MM.1S (cell line): ENCODE results near the gene ITPR1.

Source experiments
- DNase-seq: peaks from one replicate; pipeline ENCODE4 v3.0.0-alpha.2; 2015
- H2AFZ ChIP-seq: fragments of 300-600 bp; sonication (generic); 2 replicates; pipeline ENCODE4 v1.6.0; 2016; ENCODE audit warnings: antibody characterized with exemption, low read length
- H3F3A ChIP-seq: fragments of 300-600 bp; sonication (generic); 2 replicates; pipeline ENCODE4 v1.6.1; 2016; ENCODE audit warnings: mild to moderate bottlenecking, antibody characterized with exemption, low read length, moderate library complexity, mixed read lengths; ENCODE audit not compliant: insufficient read depth
- H3K27ac ChIP-seq: fragments of 300-600 bp; sonication (generic); 2 replicates; pipeline ENCODE4 v1.5.1; 2016; ENCODE audit warnings: mild to moderate bottlenecking, low read length
- H3K27me3 ChIP-seq: fragments of 300-600 bp; sonication (generic); replicated peaks from 2 replicates; pipeline ENCODE4 v1.6.0; 2016; ENCODE audit warnings: low read length; ENCODE audit not compliant: insufficient read depth
- H3K36me3 ChIP-seq: fragments of 300-600 bp; sonication (generic); replicated peaks from 2 replicates; pipeline ENCODE4 v1.6.1; 2016; ENCODE audit warnings: mild to moderate bottlenecking, low read length, mixed read lengths; ENCODE audit not compliant: insufficient read depth
- H3K4me1 ChIP-seq: fragments of 300-600 bp; sonication (generic); 2 replicates; pipeline ENCODE4 v1.6.1; 2016; ENCODE audit warnings: low read length, mixed read lengths
- H3K4me2 ChIP-seq: fragments of 300-600 bp; sonication (generic); 2 replicates; pipeline ENCODE4 v1.6.0; 2016; ENCODE audit warnings: low read depth, low read length
- H3K4me3 ChIP-seq: fragments of 300-600 bp; sonication (generic); 2 replicates; pipeline ENCODE4 v1.5.1; 2016; ENCODE audit warnings: low read length, mixed read lengths
- H3K79me2 ChIP-seq: fragments of 300-600 bp; sonication (generic); 2 replicates; pipeline ENCODE4 v1.6.1; 2016; ENCODE audit warnings: mixed run types, low read length, mixed read lengths
- H3K9ac ChIP-seq: fragments of 300-600 bp; sonication (generic); 2 replicates; pipeline ENCODE4 v1.6.1; 2016; ENCODE audit warnings: low read length, mixed read lengths
- H3K9me2 ChIP-seq: fragments of 300-600 bp; sonication (generic); replicated peaks from 2 replicates; pipeline ENCODE4 v1.6.1; 2016; ENCODE audit warnings: mild to moderate bottlenecking, low read length, mixed read lengths; ENCODE audit not compliant: insufficient read depth
- H3K9me3 ChIP-seq: fragments of 300-600 bp; sonication (generic); replicated peaks from 2 replicates; pipeline ENCODE4 v1.6.1; 2016; ENCODE audit warnings: mild to moderate bottlenecking, low read length, mixed read lengths; ENCODE audit not compliant: insufficient read depth
- H4K20me1 ChIP-seq: fragments of 300-600 bp; sonication (generic); 2 replicates; pipeline ENCODE4 v1.6.1; 2016; ENCODE audit warnings: mild to moderate bottlenecking, low read length, moderate library complexity, mixed read lengths; ENCODE audit not compliant: insufficient read depth
- CTCF ChIP-seq: fragments of 300-600 bp; sonication (generic); IDR thresholded peaks from 2 replicates; pipeline ENCODE4 v1.5.1; 2016; ENCODE audit warnings: antibody characterized with exemption, low read length, mixed read lengths
- EZH2 ChIP-seq: fragments of 300-600 bp; sonication (generic); optimal IDR thresholded peaks from 2 replicates; pipeline ENCODE3; 2017; ENCODE audit warnings: low read depth, mild to moderate bottlenecking, antibody characterized with exemption, low read length, mixed read lengths
- EZH2phosphoT487 ChIP-seq: fragments of 300-600 bp; sonication (generic); IDR thresholded peaks from 2 replicates; pipeline ENCODE4 v1.6.1; 2018; ENCODE audit warnings: antibody characterized with exemption, low read length

ITPR1 gene

GRCh38 chr3:4818986-4819693, 326.0 kb downstream of the ITPR1 start:
- Histone ChIP-seq H3K9me2 (no peaks in the 10 kb centered on the region), H3K4me2 (no peak overlapping the region), H3K4me1 (no peaks in the 10 kb centered on the region), H3K27ac (no peak overlapping the region), H3K4me3 (no peak overlapping the region), H4K20me1 (no peaks in the 10 kb centered on the region), H2AFZ (no peak overlapping the region), H3K9me3 (no peaks in the 10 kb centered on the region), H3K79me2 (no peaks in the 10 kb centered on the region), H3K9ac (no peak overlapping the region), H3K27me3 (no peaks in the 10 kb centered on the region), H3F3A (no peaks in the 10 kb centered on the region), H3K36me3 (no peaks in the 10 kb centered on the region)
- no peak for TF ChIP-seq EZH2
- no peak for TF ChIP-seq EZH2phosphoT487
- no peak for TF ChIP-seq CTCF
- DNase-seq: no peak

- no peak for DNase-seq
- TF ChIP-seq EZH2phosphoT487: no peak
- TF ChIP-seq CTCF: no peak
- TF ChIP-seq EZH2: no peak
- H3K4me1 ChIP-seq: no peaks in the 10 kb centered on the region
- H4K20me1 ChIP-seq: no peaks in the 10 kb centered on the region
- no peaks in the 10 kb centered on the region for H3F3A ChIP-seq
- no peak overlapping the region for H3K27ac ChIP-seq
- H2AFZ ChIP-seq: no peak overlapping the region
- H3K9me3 ChIP-seq: no peaks in the 10 kb centered on the region
- H3K4me3 ChIP-seq: no peak overlapping the region
- H3K79me2 ChIP-seq: no peaks in the 10 kb centered on the region
- H3K27me3 ChIP-seq: no peaks in the 10 kb centered on the region
- no peak overlapping the region for H3K9ac ChIP-seq
- no peaks in the 10 kb centered on the region for H3K36me3 ChIP-seq
- H3K4me2 ChIP-seq: no peak overlapping the region
- H3K9me2 ChIP-seq: no peaks in the 10 kb centered on the region
Measured at GRCh38 chr3:4819746-4820145, 326.6 kb downstream of the ITPR1 start.

GRCh38 chr3:4820296-4821121, 327.4 kb downstream of the ITPR1 start:
- Histone ChIP-seq H3K27me3 (no peaks in the 10 kb centered on the region), H3K27ac (no peak overlapping the region), H3K9ac (no peak overlapping the region), H3K79me2 (no peaks in the 10 kb centered on the region), H4K20me1 (no peaks in the 10 kb centered on the region), H3K4me3 (no peak overlapping the region), H3F3A (no peaks in the 10 kb centered on the region), H2AFZ (no peak overlapping the region), H3K9me3 (no peaks in the 10 kb centered on the region), H3K4me1 (no peaks in the 10 kb centered on the region), H3K4me2 (no peak overlapping the region), H3K36me3 (no peaks in the 10 kb centered on the region), H3K9me2 (no peaks in the 10 kb centered on the region)
- no peak for TF ChIP-seq EZH2phosphoT487
- no peak for TF ChIP-seq EZH2
- TF ChIP-seq CTCF: no peak
- DNase-seq: no peak
